Neuronal stem cell (in vitro differentiated cells): Measurements from ENCODE around the gene DCAF15.

Experiments used
- DNase-seq: peaks from one replicate; pipeline ENCODE4 v3.0.0-alpha.2; 2013; ENCODE audit warnings: low spot score
- H2AFZ ChIP-seq: one replicate; pipeline ENCODE4 v1.6.1; 2013; ENCODE audit warnings: mild to moderate bottlenecking, low read length, inconsistent platforms
- H2AK5ac ChIP-seq: 2 replicates; pipeline ENCODE4 v1.6.1; 2013; ENCODE audit warnings: low read depth, mild to moderate bottlenecking, inconsistent platforms, low read length, moderate library complexity, mixed read lengths
- H2BK120ac ChIP-seq: 2 replicates; pipeline ENCODE4 v1.6.1; 2013; ENCODE audit warnings: low read depth, mild to moderate bottlenecking, inconsistent platforms, low read length, moderate library complexity, mixed read lengths
- H2BK12ac ChIP-seq: one replicate; pipeline ENCODE4 v1.6.1; 2013; ENCODE audit warnings: low read length, inconsistent platforms
- H2BK15ac ChIP-seq: 2 replicates; pipeline ENCODE4 v1.6.1; 2013; ENCODE audit warnings: mild to moderate bottlenecking, low read length, inconsistent platforms, mixed read lengths
- H2BK5ac ChIP-seq: one replicate; pipeline ENCODE4 v1.6.1; 2013; ENCODE audit warnings: inconsistent platforms, mild to moderate bottlenecking, low read length, moderate library complexity
- H3K14ac ChIP-seq: one replicate; pipeline ENCODE4 v1.6.1; 2013; ENCODE audit warnings: low read length, inconsistent platforms
- H3K18ac ChIP-seq: 2 replicates; pipeline ENCODE4 v1.6.1; 2013; ENCODE audit warnings: low read length, inconsistent platforms
- H3K23ac ChIP-seq: 2 replicates; pipeline ENCODE4 v1.6.1; 2013; ENCODE audit warnings: low read depth, mild to moderate bottlenecking, mixed read lengths, low read length, inconsistent platforms; ENCODE audit not compliant: poor library complexity
- H3K27ac ChIP-seq: replicated peaks from 3 replicates; pipeline ENCODE4 v1.5.1; 2013; ENCODE audit warnings: low read length, inconsistent platforms
- H3K27me3 ChIP-seq, 3 experiments: 2 replicates each; pipeline ENCODE4 v1.6.1; 2013; ENCODE audit warnings: low read length in 3 of 3, mild to moderate bottlenecking in 2 of 3, inconsistent platforms in 1 of 3, low read depth in 1 of 3, mixed read lengths in 1 of 3, moderate library complexity in 1 of 3; ENCODE audit not compliant: control insufficient read depth in 3 of 3, insufficient read depth in 3 of 3
- H3K36me3 ChIP-seq, 2 donors: replicated peaks in 1 of 2; 2 replicates each; pipeline ENCODE4 v1.6.1; 2013; ENCODE audit warnings: low read length in 2 of 2; ENCODE audit not compliant: control insufficient read depth in 2 of 2, insufficient read depth in 2 of 2
- H3K4ac ChIP-seq: 2 replicates; pipeline ENCODE4 v1.6.1; 2013; ENCODE audit warnings: inconsistent platforms, mild to moderate bottlenecking, low read length, moderate library complexity
- H3K4me1 ChIP-seq, 2 donors: 1 replicate in 1 of 2; 2 replicates in 1 of 2; pipeline ENCODE4 v1.6.1; 2013; ENCODE audit warnings: low read length in 2 of 2, low read depth in 1 of 2; ENCODE audit not compliant: control insufficient read depth in 2 of 2, insufficient read depth in 1 of 2
- H3K4me2 ChIP-seq: one replicate; pipeline ENCODE4 v1.6.1; 2013; ENCODE audit warnings: mild to moderate bottlenecking, low read length, inconsistent platforms; ENCODE audit not compliant: insufficient read depth, poor library complexity, severe bottlenecking
- H3K4me3 ChIP-seq, 2 donors: 2 replicates each; pipeline ENCODE4 v1.5.1; 2013; ENCODE audit warnings: low read length in 2 of 2, mild to moderate bottlenecking in 2 of 2, inconsistent platforms in 1 of 2, moderate library complexity in 1 of 2
- H3K79me1 ChIP-seq: one replicate; pipeline ENCODE4 v1.6.1; 2013; ENCODE audit warnings: low read depth, mild to moderate bottlenecking, inconsistent platforms, low read length, moderate library complexity
- H3K9ac ChIP-seq: one replicate; pipeline ENCODE4 v1.6.1; 2013; ENCODE audit warnings: mild to moderate bottlenecking, low read depth, low read length, inconsistent platforms; ENCODE audit not compliant: poor library complexity
- H3K9me3 ChIP-seq, 2 donors: replicated peaks in 1 of 2; 2 replicates each; pipeline versions ENCODE3 to v1.6.1; 2013; ENCODE audit warnings: low read length in 2 of 2, mild to moderate bottlenecking in 2 of 2, inconsistent platforms in 1 of 2, low read depth in 1 of 2, mixed read lengths in 1 of 2, moderate library complexity in 1 of 2; ENCODE audit not compliant: control insufficient read depth in 2 of 2, insufficient read depth in 1 of 2
- H4K8ac ChIP-seq: one replicate; pipeline ENCODE4 v1.6.1; 2013; ENCODE audit warnings: low read depth, mild to moderate bottlenecking, inconsistent platforms, low read length, moderate library complexity
- H4K91ac ChIP-seq: one replicate; pipeline ENCODE4 v1.6.1; 2013; ENCODE audit warnings: low read length, low read depth, mild to moderate bottlenecking, inconsistent platforms; ENCODE audit not compliant: poor library complexity
- WGBS, 2 donors: extraction: QIAGEN DNeasy Blood & Tissue Kit; methylation state at CpG; one replicate each; pipeline ENCODE4 v1.1.7; 2013; ENCODE audit warnings: missing lambda C conversion rate in 2 of 2, mixed read lengths in 1 of 2; ENCODE audit not compliant: insufficient read length in 2 of 2, insufficient replicate concordance in 1 of 2; ENCODE audit errors: extremely low coverage in 2 of 2; 5-methylcytosine and 5-hydroxymethylcytosine counted together

Gene DCAF15

GRCh38 chr19:13951799-13952153 is 533 bp upstream of the DCAF15 start:
- H3K9me3 ChIP-seq = no peaks in the 10 kb centered on the region
- H3K4me3 ChIP-seq = peak overlapping the region; percentile 46 to 65
- no peak overlapping the region for H3K14ac ChIP-seq
- peaks cover 24% of the 10 kb centered on the region for H3K79me1 ChIP-seq
- DNase-seq = no peak
- peak overlapping the region; percentile 80 for H3K18ac ChIP-seq
- peaks cover 18 to 31% of the 10 kb centered on the region in 2 donors for H3K36me3 ChIP-seq
- peak overlapping the region; percentile 82 for H2BK5ac ChIP-seq
- H2BK12ac ChIP-seq = no peak overlapping the region
- peak overlapping the region; percentile 55 for H2BK15ac ChIP-seq
- H3K4ac ChIP-seq = no peak overlapping the region
- no CpG with 5 or more reads among the region's 20 CpGs for WGBS, 2 donors
- no peak overlapping the region for H2AK5ac ChIP-seq
- H2BK120ac ChIP-seq = no peak overlapping the region
- H3K23ac ChIP-seq = no peak overlapping the region
- peak overlapping the region; percentile 94 for H2AFZ ChIP-seq
- H3K27ac ChIP-seq = no peak overlapping the region
- H3K4me2 ChIP-seq = peak overlapping the region; percentile 87
- no peak overlapping the region for H4K91ac ChIP-seq
- H3K27me3 ChIP-seq = no peaks in the 10 kb centered on the region
- H3K9ac ChIP-seq = no peak overlapping the region
- H4K8ac ChIP-seq = no peak overlapping the region
- peaks cover 4 to 9% of the 10 kb centered on the region in 2 donors for H3K4me1 ChIP-seq

GRCh38 chr19:13952931-13953531 is 722 bp downstream of the DCAF15 start:
- Histone ChIP-seq H4K8ac (no peak overlapping the region), H3K27me3 (no peaks in the 10 kb centered on the region), H3K9ac (peak overlapping the region; percentile 65), H3K27ac (peak overlapping the region; percentile 70), H2AK5ac (no peak overlapping the region), H2AFZ (peak overlapping the region; percentile 96), H3K14ac (peak overlapping the region; percentile 67), H3K4me1 (peaks cover 4 to 9% of the 10 kb centered on the region in 2 donors), H3K4ac (no peak overlapping the region), H2BK5ac (peak overlapping the region; percentile 98), H4K91ac (no peak overlapping the region), H3K9me3 (no peaks in the 10 kb centered on the region), H3K36me3 (peaks cover 26 to 43% of the 10 kb centered on the region in 2 donors), H3K79me1 (peaks cover 29% of the 10 kb centered on the region), H3K18ac (peak overlapping the region; percentile 95), H2BK15ac (peak overlapping the region; percentile 81), H3K4me3 (peak overlapping the region; percentile 65 to 84), H2BK120ac (no peak overlapping the region), H2BK12ac (no peak overlapping the region), H3K4me2 (peak overlapping the region; percentile 71), H3K23ac (no peak overlapping the region)
- WGBS, 2 donors = no CpG with 5 or more reads among the region's 13 CpGs
- DNase-seq = peak; percentile 63

GRCh38 chr19:13954185-13954584 is 1.9 kb downstream of the DCAF15 start:
- Histone ChIP-seq H3K4ac (no peak overlapping the region), H2BK120ac (no peak overlapping the region), H3K4me1 (peaks cover 4 to 9% of the 10 kb centered on the region in 2 donors), H3K18ac (no peak overlapping the region), H3K4me3 (peak overlapping the region; percentile 32 to 65), H2BK12ac (no peak overlapping the region), H3K9me3 (no peaks in the 10 kb centered on the region), H2BK15ac (no peak overlapping the region), H4K8ac (no peak overlapping the region), H2AK5ac (peak overlapping the region; percentile 56), H3K27ac (no peak overlapping the region), H2AFZ (no peak overlapping the region), H3K23ac (no peak overlapping the region), H3K36me3 (peaks cover 36 to 55% of the 10 kb centered on the region in 2 donors), H3K14ac (no peak overlapping the region), H3K27me3 (no peaks in the 10 kb centered on the region), H3K9ac (no peak overlapping the region), H3K4me2 (no peak overlapping the region), H2BK5ac (peak overlapping the region; percentile 77), H4K91ac (no peak overlapping the region), H3K79me1 (peaks cover 30% of the 10 kb centered on the region)
- DNase-seq = no peak
- no CpG with 5 or more reads among the region's 15 CpGs for WGBS, 2 donors

GRCh38 chr19:13955662-13956364 is 3.5 kb downstream of the DCAF15 start:
- H3K4me1 ChIP-seq = peaks cover 4 to 9% of the 10 kb centered on the region in 2 donors
- no peak overlapping the region for H2BK120ac ChIP-seq

More at GRCh38 chr19:13955662-13956364, 3.5 kb downstream of the DCAF15 start:
- H2AK5ac ChIP-seq = no peak overlapping the region
- no peak overlapping the region for H3K18ac ChIP-seq
- no peak overlapping the region for H2AFZ ChIP-seq
- no peak overlapping the region for H4K91ac ChIP-seq
- peak overlapping the region; percentile 73 for H3K23ac ChIP-seq
- no peaks in the 10 kb centered on the region for H3K27me3 ChIP-seq
- no peak overlapping the region for H3K4ac ChIP-seq
- H3K9ac ChIP-seq = no peak overlapping the region
- H3K79me1 ChIP-seq = peaks cover 30% of the 10 kb centered on the region
- no peak overlapping the region for H3K4me3 ChIP-seq
- H3K9me3 ChIP-seq = no peaks in the 10 kb centered on the region
- no peak overlapping the region for H3K14ac ChIP-seq
- peak overlapping the region; percentile 5 for H2BK5ac ChIP-seq
- no peak overlapping the region for H2BK15ac ChIP-seq
- WGBS, 2 donors = no CpG with 5 or more reads among the region's 42 CpGs
- no peak overlapping the region for H3K27ac ChIP-seq
- DNase-seq = no peak
- H3K36me3 ChIP-seq = peaks cover 50 to 71% of the 10 kb centered on the region in 2 donors
- H3K4me2 ChIP-seq = no peak overlapping the region
- H2BK12ac ChIP-seq = no peak overlapping the region
- no peak overlapping the region for H4K8ac ChIP-seq
